Measurements from ENCODE around the gene PRTG.

PRTG gene

GRCh38 chr15:55715355-55716076, 27.4 kb downstream of the PRTG start:
- TF ChIP-seq TOX (CRISPR knock-in tag; IDR thresholded peaks at IDR 0.05; ENCODE audit: borderline replicate concordance) (no peak), TSHZ2 (CRISPR knock-in tag; IDR thresholded peaks at IDR 0.05) (no peak), PPARA (CRISPR knock-in tag; IDR thresholded peaks at IDR 0.05; ENCODE audit: borderline replicate concordance) (no peak), RARB (CRISPR knock-in tag; IDR thresholded peaks at IDR 0.05) (no peak), OSR1 (CRISPR knock-in tag; IDR thresholded peaks at IDR 0.05) (no peak), GLIS3 (CRISPR knock-in tag; IDR thresholded peaks at IDR 0.05) (no peak), TCF4 (CRISPR knock-in tag; IDR thresholded peaks at IDR 0.05; ENCODE audit: borderline replicate concordance) (no peak)
- ATAC-seq: no peak

- no peak for ATAC-seq
- TF ChIP-seq PATZ1 (CRISPR knock-in tag; IDR thresholded peaks at IDR 0.05; ENCODE audit: borderline replicate concordance) (no peak), ZNF8 (CRISPR knock-in tag; IDR thresholded peaks at IDR 0.05) (no peak), ZFP3 (CRISPR knock-in tag; IDR thresholded peaks at IDR 0.05) (no peak), GLIS3 (CRISPR knock-in tag; IDR thresholded peaks at IDR 0.05) (no peak), TCF4 (CRISPR knock-in tag; IDR thresholded peaks at IDR 0.05; ENCODE audit: borderline replicate concordance) (no peak), RARB (CRISPR knock-in tag; IDR thresholded peaks at IDR 0.05) (no peak), ISL1 (CRISPR knock-in tag; IDR thresholded peaks at IDR 0.05) (no peak), PPARA (CRISPR knock-in tag; IDR thresholded peaks at IDR 0.05; ENCODE audit: borderline replicate concordance) (no peak), ZC3H10 (CRISPR knock-in tag; IDR thresholded peaks at IDR 0.05) (no peak), BACH2 (CRISPR knock-in tag; IDR thresholded peaks at IDR 0.05; ENCODE audit: borderline replicate concordance) (no peak), SNAI2 (CRISPR knock-in tag; IDR thresholded peaks at IDR 0.05) (no peak), ZNF565 (CRISPR knock-in tag; conservative IDR thresholded peaks at IDR 0.05; ENCODE audit: low read depth) (no peak), CREB5 (CRISPR knock-in tag; IDR thresholded peaks at IDR 0.05; ENCODE audit: low read depth) (no peak), TSHZ2 (CRISPR knock-in tag; IDR thresholded peaks at IDR 0.05) (no peak)
- TF ChIP-seq, protein P1, sequence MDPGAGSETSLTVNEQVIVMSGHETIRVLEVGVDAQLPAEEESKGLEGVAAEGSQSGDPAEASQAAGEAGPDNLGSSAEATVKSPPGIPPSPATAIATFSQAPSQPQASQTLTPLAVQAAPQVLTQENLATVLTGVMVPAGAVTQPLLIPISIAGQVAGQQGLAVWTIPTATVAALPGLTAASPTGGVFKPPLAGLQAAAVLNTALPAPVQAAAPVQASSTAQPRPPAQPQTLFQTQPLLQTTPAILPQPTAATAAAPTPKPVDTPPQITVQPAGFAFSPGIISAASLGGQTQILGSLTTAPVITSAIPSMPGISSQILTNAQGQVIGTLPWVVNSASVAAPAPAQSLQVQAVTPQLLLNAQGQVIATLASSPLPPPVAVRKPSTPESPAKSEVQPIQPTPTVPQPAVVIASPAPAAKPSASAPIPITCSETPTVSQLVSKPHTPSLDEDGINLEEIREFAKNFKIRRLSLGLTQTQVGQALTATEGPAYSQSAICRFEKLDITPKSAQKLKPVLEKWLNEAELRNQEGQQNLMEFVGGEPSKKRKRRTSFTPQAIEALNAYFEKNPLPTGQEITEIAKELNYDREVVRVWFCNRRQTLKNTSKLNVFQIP (CRISPR knock-in tag; IDR thresholded peaks at IDR 0.05; ENCODE audit: borderline replicate concordance, low read depth): no peak
Measured at GRCh38 chr15:55714064-55714463, 28.9 kb downstream of the PRTG start.

- peak; percentile 65 for ATAC-seq
- TF ChIP-seq TCF4 (CRISPR knock-in tag; IDR thresholded peaks at IDR 0.05; ENCODE audit: borderline replicate concordance) (peak; percentile 92), ZC3H10 (CRISPR knock-in tag; IDR thresholded peaks at IDR 0.05) (peak; percentile 95), ZFP3 (CRISPR knock-in tag; IDR thresholded peaks at IDR 0.05) (no peak), RARB (CRISPR knock-in tag; IDR thresholded peaks at IDR 0.05) (0 out of 2 replicates have a peak, but pooled peaks have one; percentile 44), ZNF565 (CRISPR knock-in tag; conservative IDR thresholded peaks at IDR 0.05; ENCODE audit: low read depth) (no peak), PPARA (CRISPR knock-in tag; IDR thresholded peaks at IDR 0.05; ENCODE audit: borderline replicate concordance) (no peak), GLIS3 (CRISPR knock-in tag; IDR thresholded peaks at IDR 0.05) (peak; percentile 91; the same call in 1 of the 2 replicates), CSDC2 (CRISPR knock-in tag; IDR thresholded peaks at IDR 0.05) (no peak), ARNTL (CRISPR knock-in tag; IDR thresholded peaks at IDR 0.05; ENCODE audit: borderline replicate concordance, low read depth) (no peak), SNAI2 (CRISPR knock-in tag; IDR thresholded peaks at IDR 0.05) (no peak), OSR1 (CRISPR knock-in tag; IDR thresholded peaks at IDR 0.05) (no peak), ISL1 (CRISPR knock-in tag; IDR thresholded peaks at IDR 0.05) (peak; percentile 97), TSHZ2 (CRISPR knock-in tag; IDR thresholded peaks at IDR 0.05) (peak; percentile 92), ZNF8 (CRISPR knock-in tag; IDR thresholded peaks at IDR 0.05) (no peak), TOX (CRISPR knock-in tag; IDR thresholded peaks at IDR 0.05; ENCODE audit: borderline replicate concordance) (peak; percentile 86), CREB5 (CRISPR knock-in tag; IDR thresholded peaks at IDR 0.05; ENCODE audit: low read depth) (peak; percentile 91)
Measured at GRCh38 chr15:55712363-55712762, 30.6 kb downstream of the PRTG start.
